HG02642 (cell line): Measurements from ENCODE around the gene IFT122.

ENCODE experiments used
- ATAC-seq: cut with Tn5 transposase; IDR thresholded peaks from one replicate; pipeline ENCODE4 v1.9.1; 2021; ENCODE audit warnings: mild to moderate bottlenecking; ENCODE audit not compliant: unreplicated experiment, poor library complexity

IFT122 gene

GRCh38 chr3:129553719-129554118, 113.7 kb downstream of the IFT122 start:
- no peak for ATAC-seq

DNA sequence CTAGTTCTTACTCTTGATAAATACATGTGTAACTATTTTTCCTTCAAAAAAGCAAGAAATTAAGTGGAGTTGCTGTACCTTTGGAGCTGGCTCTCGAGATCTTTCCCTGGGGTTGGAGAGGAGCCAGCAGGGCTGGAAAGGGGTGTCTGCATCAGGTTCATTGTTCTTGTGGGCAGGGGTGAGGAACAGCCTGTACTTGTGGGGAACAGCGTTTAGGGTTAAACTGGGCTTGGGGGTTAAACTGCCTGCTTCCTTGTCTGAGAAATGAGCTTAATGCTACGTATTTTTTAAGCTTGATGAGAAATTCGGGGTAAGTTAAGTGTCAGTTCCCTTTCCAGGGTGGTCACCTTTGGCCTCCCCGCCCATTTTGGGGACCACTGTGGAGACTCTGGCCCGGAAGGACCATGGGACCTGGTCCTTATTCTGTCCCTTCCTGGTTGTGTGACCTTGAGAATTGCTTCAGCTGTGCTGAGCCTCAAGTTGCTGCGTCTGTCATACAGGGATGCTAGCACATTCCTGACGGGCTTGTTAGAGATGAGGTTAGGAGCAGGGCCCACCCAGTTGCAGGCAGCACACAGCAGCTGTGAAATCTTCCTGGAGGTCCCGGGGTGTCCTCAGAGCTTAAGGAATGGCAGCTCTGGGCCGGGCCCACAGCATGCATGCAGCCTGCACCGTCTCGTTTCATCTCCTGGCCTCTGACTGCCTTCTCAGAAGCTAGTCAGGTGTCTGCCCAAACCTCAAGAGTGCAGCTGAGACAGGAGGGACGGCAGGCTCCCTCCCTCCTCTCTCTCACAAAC, 114.5 kb downstream of the IFT122 start:
- no peak for ATAC-seq

GRCh38 chr3:129555153-129555550, 115.1 kb downstream of the IFT122 start:
- ATAC-seq: no peak

- no peak for ATAC-seq
These were observed 115.8 kb downstream of the IFT122 start for GRCh38 chr3:129555616-129556357.

GRCh38 chr3:129556358-129556695, 116.3 kb downstream of the IFT122 start:
- ATAC-seq: no peak

DNA sequence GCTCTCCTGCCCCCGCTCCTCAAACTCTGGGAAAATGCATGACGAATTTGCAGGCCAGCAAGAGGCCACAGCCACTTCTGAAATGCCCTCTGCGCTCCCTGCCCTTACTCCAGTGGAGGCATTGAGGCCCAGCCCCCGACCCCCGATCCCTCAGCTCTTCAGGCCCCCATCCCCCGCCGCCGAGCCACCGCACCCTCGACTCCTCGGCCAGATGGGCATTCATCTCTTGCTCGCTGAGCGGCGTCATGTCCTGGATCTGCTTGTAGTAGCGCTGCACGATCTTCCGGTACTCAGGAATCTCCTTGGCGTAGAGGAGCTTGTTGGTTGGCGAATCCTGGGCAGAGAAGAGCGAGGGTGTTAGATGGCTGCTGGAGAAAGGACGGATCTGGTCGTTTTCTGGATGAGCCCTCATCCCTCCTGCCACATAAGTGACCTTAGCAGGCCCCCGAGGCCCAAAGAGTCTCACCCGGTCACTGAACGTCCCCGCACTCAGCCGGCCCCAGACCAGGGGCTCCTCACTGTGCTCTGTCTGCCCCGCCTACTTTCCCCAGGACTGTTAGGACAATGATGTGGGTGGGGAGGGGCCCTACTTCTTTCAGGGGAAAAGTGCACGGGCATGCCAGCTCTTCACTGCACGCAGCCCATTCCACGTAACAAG, 117.0 kb downstream of the IFT122 start:
- no peak for ATAC-seq

- no peak for ATAC-seq
These were observed 117.5 kb downstream of the IFT122 start for GRCh38 chr3:129557548-129557894.

DNA sequence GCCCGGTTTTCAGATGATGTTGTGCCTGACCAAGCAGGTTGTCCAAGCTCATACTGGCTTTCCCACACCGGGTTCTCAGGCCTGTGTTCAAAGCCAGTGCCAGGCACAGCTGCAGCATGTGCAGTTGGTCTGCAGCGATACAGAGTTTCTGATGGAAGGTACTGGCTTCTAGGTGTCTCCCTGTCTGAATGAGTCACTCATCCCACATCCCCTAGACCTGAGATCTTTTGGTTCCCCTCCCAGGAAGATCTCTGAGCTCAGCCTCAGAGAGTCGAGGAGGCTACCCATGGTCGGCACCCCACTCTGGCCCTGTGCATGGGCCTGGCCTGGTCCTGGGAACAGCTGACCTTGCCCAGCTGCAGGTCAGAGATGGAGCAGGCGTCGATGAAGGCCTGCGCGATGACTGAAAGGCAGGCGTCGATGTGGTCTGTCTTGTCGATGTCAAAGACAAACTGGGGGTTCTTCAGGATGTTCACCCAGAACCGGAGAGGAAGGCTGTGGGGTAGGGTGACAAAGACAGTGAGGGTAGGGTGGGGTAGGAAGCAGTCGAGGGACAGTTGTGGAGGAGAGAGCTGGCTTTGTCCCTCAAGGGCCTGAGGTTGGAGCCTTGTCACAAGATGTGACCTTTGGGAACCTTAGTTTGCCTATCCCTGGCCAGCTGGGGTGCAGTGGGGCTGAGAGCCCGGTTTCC, 118.2 kb downstream of the IFT122 start:
- no peak for ATAC-seq

- no peak for ATAC-seq
These were observed 118.9 kb downstream of the IFT122 start for GRCh38 chr3:129558772-129559564.

- no peak for ATAC-seq
These were observed 119.6 kb downstream of the IFT122 start for GRCh38 chr3:129559565-129560079.

DNA sequence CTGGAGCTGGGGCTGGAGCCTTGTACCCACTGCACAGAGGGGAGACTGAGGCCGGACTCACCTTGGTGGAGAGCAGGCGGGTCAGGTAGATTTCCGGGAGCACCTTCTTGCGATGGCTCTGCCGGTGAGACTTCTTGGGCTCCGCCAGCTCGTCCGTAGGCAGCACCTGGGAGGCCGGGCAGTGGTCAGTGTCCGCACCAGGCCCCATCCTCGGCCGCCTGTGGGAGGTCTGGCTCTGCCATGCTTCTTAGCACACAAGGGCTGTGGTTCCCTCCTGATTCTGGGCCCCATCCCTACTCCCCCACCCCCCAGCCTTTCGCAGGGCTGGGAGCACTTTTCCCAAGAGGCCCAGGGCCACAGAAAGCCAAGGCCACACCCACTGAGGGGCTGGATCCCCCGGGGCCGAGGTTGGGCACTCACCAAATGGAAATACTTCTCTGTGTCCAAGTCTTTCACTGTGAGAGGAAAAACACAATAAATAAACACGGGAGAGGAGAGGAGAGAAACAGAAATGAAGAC, 120.3 kb downstream of the IFT122 start:
- no peak for ATAC-seq

- ATAC-seq: no peak
These were observed 121.0 kb downstream of the IFT122 start for GRCh38 chr3:129560911-129561594.

DNA sequence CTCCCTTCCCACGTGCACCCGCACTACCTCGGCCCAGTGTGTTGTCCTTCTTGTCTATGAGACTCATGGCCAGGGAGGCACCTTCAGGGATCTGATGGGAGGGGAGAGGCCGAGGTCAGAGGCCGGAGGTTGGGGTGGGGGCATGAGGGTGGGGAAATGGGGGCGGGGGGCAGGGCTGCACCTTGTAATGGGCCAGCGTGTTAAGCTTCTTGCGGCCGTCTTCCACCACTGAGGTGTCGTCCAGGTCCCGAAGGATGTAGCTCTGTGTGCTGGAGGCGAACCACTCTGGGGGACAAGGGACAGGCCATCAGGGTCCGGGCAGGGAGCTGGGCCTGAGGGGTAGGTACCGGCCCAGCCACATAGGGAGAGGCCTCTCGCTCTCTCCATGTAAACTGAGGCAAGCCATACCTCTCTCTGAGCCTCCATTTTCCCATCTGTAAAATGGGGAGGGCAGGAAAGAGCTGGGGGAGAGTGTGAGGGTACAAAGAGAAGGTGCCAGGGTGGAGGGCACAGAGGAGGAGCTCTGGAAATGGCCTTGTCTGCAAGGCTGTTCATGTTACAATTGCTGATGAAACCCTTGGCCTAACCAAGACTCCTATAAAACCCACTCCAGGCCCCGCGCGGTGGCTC, 121.7 kb downstream of the IFT122 start:
- no peak for ATAC-seq

GRCh38 chr3:129562803-129563202, 122.8 kb downstream of the IFT122 start:
- ATAC-seq: no peak

- no peak for ATAC-seq
These were observed 123.3 kb downstream of the IFT122 start for GRCh38 chr3:129563332-129563731.

GRCh38 chr3:129563850-129564535, 124.0 kb downstream of the IFT122 start:
- ATAC-seq: no peak

DNA sequence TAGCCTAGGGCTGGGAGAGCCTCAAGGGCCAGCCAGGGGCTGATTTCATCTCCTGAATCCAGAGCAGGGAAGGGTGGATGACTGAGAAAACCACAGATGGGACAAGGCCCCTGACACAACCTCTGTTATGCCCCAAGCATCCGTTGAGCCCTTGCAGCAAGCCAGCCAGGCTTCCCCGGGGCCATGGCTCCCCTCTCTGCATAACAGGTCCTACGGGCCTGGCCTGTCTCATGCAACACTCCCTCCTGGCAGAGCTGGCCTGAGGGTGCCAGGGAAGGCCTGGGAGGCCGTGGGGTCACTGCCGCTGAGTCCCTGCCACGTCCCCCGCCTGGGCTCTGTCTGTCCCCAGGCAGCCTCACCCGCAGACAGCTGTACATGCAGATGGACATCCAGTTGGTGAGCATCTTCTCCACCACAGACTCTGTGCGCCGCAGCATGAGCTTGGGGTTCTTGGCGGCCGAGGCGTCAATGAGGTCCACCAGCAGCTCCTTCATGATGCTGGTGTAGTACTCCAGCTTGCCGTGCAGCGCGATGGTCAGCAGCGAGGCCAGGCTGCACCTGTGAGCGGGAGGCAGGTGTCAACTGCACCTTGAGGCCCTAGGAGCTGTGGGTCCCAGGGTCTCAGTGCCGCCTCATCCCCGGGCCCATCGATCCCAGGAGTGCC, 125.1 kb downstream of the IFT122 start:
- ATAC-seq: no peak

DNA sequence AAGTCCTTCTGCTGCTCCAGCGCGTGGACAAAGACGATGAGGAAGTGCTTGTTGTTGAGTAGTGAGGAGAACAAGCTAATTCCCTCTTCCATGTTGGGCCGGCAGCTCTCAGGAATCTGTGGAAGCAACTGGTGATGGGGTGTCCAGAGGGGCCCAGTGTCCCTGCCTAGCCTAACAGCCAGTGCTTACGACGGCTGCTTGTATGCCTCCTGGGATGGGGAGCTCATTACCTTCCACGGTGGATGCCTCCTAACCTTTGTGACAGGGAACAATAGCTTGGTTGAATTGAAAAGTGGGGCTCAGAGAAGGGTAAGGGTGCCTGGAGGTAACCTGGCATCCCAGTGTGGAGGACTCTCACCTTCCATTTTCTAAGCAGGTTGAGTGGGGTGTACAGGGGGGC, 125.9 kb downstream of the IFT122 start:
- no peak for ATAC-seq
